H1 (cell line): Measurements from ENCODE around the gene RALGDS. TPM values are rescaled to one million over a fixed set of nuclear protein-coding genes. Genes with fewer than 3 reads are reported as not detected.

Experiments used
- CTCF ChIA-PET: fragments of 300-600 bp; sonication (Branson Sonifier 250); formaldehyde crosslinking; loops from one replicate; lab custom pipeline; 2021; ENCODE audit not compliant: partially characterized antibody; lab: Charles Lee
- POLR2A ChIA-PET: fragments of 300-600 bp; sonication (Branson Sonifier 250); formaldehyde crosslinking; loops from one replicate; lab custom pipeline; 2021; ENCODE audit warnings: inconsistent platforms; ENCODE audit not compliant: partially characterized antibody; lab: Charles Lee
- DNase-seq, 2 experiments: peaks; one replicate each; pipeline versions ENCODE4 v3.0.0 to v3.0.0-alpha.2; 2010 to 2022; ENCODE audit warnings: low spot score in 2 of 2, low read depth in 1 of 2, mixed read lengths in 1 of 2
- FAIRE-seq: peaks from 2 replicates; lab custom pipeline; 2011; peaks lifted over from hg19 to GRCh38; lab: Jason Lieb, UNC
- H2AFZ ChIP-seq: 2 replicates; pipeline ENCODE4 v1.8.1; 2012; ENCODE audit warnings: low read length, inconsistent platforms
- H2AK5ac ChIP-seq: 2 replicates; pipeline ENCODE4 v1.6.1; 2013; ENCODE audit warnings: low read depth, low read length
- H2BK120ac ChIP-seq: replicated peaks from 2 replicates; pipeline ENCODE3; 2013; ENCODE audit warnings: low read depth, low read length, inconsistent platforms
- H2BK12ac ChIP-seq: 2 replicates; pipeline ENCODE4 v1.6.1; 2013; ENCODE audit warnings: low read depth, low read length
- H2BK15ac ChIP-seq: 2 replicates; pipeline ENCODE4 v1.6.1; 2013; ENCODE audit warnings: low read length
- H2BK20ac ChIP-seq: 2 replicates; pipeline ENCODE4 v1.6.1; 2013; ENCODE audit warnings: low read length
- H2BK5ac ChIP-seq: 2 replicates; pipeline ENCODE4 v1.6.1; 2013; ENCODE audit warnings: low read depth, low read length
- H3K14ac ChIP-seq: 2 replicates; pipeline ENCODE4 v1.6.1; 2013; ENCODE audit warnings: inconsistent platforms; ENCODE audit not compliant: insufficient read length
- H3K18ac ChIP-seq: 2 replicates; pipeline ENCODE4 v1.6.1; 2013; ENCODE audit warnings: low read length; ENCODE audit errors: extremely low read depth
- H3K23ac ChIP-seq: 2 replicates; pipeline ENCODE4 v1.6.1; 2013; ENCODE audit warnings: inconsistent platforms; ENCODE audit not compliant: insufficient read length
- H3K23me2 ChIP-seq: 2 replicates; pipeline ENCODE4 v1.6.1; 2013; ENCODE audit warnings: low read depth, low read length
- H3K27ac ChIP-seq: 2 replicates; pipeline ENCODE4 v1.6.1; 2011; ENCODE audit warnings: low read depth, low read length, inconsistent platforms
- H3K27me3 ChIP-seq, 4 experiments: replicated peaks in 1 of 4; 1 replicate in 1 of 4; 2 replicates in 3 of 4; pipeline versions ENCODE4 v1.6.1 to v1.8.1; 2011 to 2013; ENCODE audit warnings: low read length in 3 of 4, mild to moderate bottlenecking in 3 of 4, inconsistent platforms in 2 of 4, mixed read lengths in 2 of 4, moderate library complexity in 1 of 4; ENCODE audit not compliant: control insufficient read depth in 3 of 4, insufficient read depth in 3 of 4; ENCODE audit errors: extremely low read depth in 1 of 4
- H3K36me3 ChIP-seq, 4 experiments: 2 replicates each; pipeline versions ENCODE4 v1.6.1 to v1.8.1; 2011 to 2013; ENCODE audit warnings: mild to moderate bottlenecking in 4 of 4, low read length in 3 of 4, moderate library complexity in 2 of 4, control low read depth in 1 of 4, inconsistent platforms in 1 of 4; ENCODE audit not compliant: insufficient read depth in 4 of 4, control insufficient read depth in 2 of 4
- H3K4ac ChIP-seq: replicated peaks from 2 replicates; pipeline ENCODE3; 2013; ENCODE audit warnings: low read length, low read depth, mixed read lengths, inconsistent platforms; ENCODE audit not compliant: insufficient read length
- H3K4me1 ChIP-seq, 4 experiments: replicated peaks in 1 of 4; 1 replicate in 1 of 4; 2 replicates in 3 of 4; pipeline versions ENCODE4 v1.6.1 to v1.8.1; 2011 to 2013; ENCODE audit warnings: low read length in 3 of 4, inconsistent platforms in 2 of 4, mixed read lengths in 1 of 4; ENCODE audit not compliant: insufficient read depth in 4 of 4, control insufficient read depth in 3 of 4
- H3K4me2 ChIP-seq, 2 experiments: 2 replicates each; pipeline versions ENCODE4 v1.6.1 to v1.8.1; 2011 to 2013; ENCODE audit warnings: low read depth in 2 of 2, low read length in 2 of 2, control low read depth in 1 of 2, inconsistent platforms in 1 of 2, mild to moderate bottlenecking in 1 of 2; ENCODE audit not compliant: insufficient read depth in 1 of 2
- H3K4me3 ChIP-seq, 4 experiments: fragments of 200-600, 300-600 bp in 1 of 4; sonication (generic), shearing (Covaris generic), sonication (Bioruptor Twin) in 1 of 4; 2 replicates each; pipeline versions ENCODE4 v1.5.1 to v1.8.1; 2011 to 2016; ENCODE audit warnings: low read length in 4 of 4, low read depth in 3 of 4, control low read depth in 2 of 4, inconsistent platforms in 2 of 4, mild to moderate bottlenecking in 2 of 4, mixed read lengths in 1 of 4, moderate library complexity in 1 of 4; ENCODE audit not compliant: insufficient read depth in 2 of 4; ENCODE audit errors: extremely low read depth in 1 of 4
- H3K56ac ChIP-seq: replicated peaks from 2 replicates; pipeline ENCODE3; 2013; ENCODE audit warnings: low read depth, mild to moderate bottlenecking, mixed read lengths, low read length, inconsistent platforms; ENCODE audit not compliant: insufficient read length
- H3K79me1 ChIP-seq: 2 replicates; pipeline ENCODE4 v1.6.1; 2013; ENCODE audit warnings: low read depth, low read length, control low read depth
- H3K79me2 ChIP-seq, 2 experiments: 2 replicates each; pipeline versions ENCODE4 v1.6.1 to v1.8.1; 2012 to 2013; ENCODE audit warnings: low read length in 2 of 2, mild to moderate bottlenecking in 2 of 2, inconsistent platforms in 1 of 2; ENCODE audit not compliant: insufficient read depth in 2 of 2, control insufficient read depth in 1 of 2
- H3K9ac ChIP-seq, 4 experiments: replicated peaks in 1 of 4; 1 replicate in 1 of 4; 2 replicates in 3 of 4; pipeline versions ENCODE4 v1.6.1 to v1.8.1; 2011 to 2013; ENCODE audit warnings: low read depth in 3 of 4, low read length in 3 of 4, control low read depth in 2 of 4, mild to moderate bottlenecking in 2 of 4, moderate library complexity in 2 of 4, inconsistent platforms in 1 of 4; ENCODE audit errors: extremely low read depth in 1 of 4
- H3K9me3 ChIP-seq, 2 experiments: 2 replicates each; pipeline versions ENCODE4 v1.6.1 to v1.8.1; 2012 to 2013; ENCODE audit warnings: mild to moderate bottlenecking in 2 of 2, moderate library complexity in 2 of 2, control low read depth in 1 of 2, inconsistent platforms in 1 of 2, low read depth in 1 of 2, low read length in 1 of 2, mixed read lengths in 1 of 2; ENCODE audit not compliant: insufficient read depth in 2 of 2
- H4K20me1 ChIP-seq, 2 experiments: replicated peaks in 1 of 2; 2 replicates each; pipeline versions ENCODE3 to v1.8.1; 2011 to 2013; ENCODE audit warnings: inconsistent platforms in 2 of 2, low read length in 2 of 2, mild to moderate bottlenecking in 1 of 2; ENCODE audit not compliant: insufficient read depth in 2 of 2, control insufficient read depth in 1 of 2
- H4K5ac ChIP-seq: 2 replicates; pipeline ENCODE4 v1.6.1; 2013; ENCODE audit warnings: low read length, low read depth, mixed read lengths, inconsistent platforms; ENCODE audit not compliant: insufficient read length
- H4K8ac ChIP-seq: 2 replicates; pipeline ENCODE4 v1.8.0; 2013; ENCODE audit warnings: mild to moderate bottlenecking, moderate library complexity, low read length, inconsistent platforms; ENCODE audit not compliant: insufficient read depth; ENCODE audit errors: extremely low read depth
- H4K91ac ChIP-seq: replicated peaks from 2 replicates; pipeline ENCODE3; 2013; ENCODE audit warnings: low read length, mixed read lengths, inconsistent platforms; ENCODE audit not compliant: insufficient read length
- ATF2 ChIP-seq: IDR thresholded peaks from 2 replicates; pipeline ENCODE4 v1.6.1; 2012; ENCODE audit warnings: low read length, inconsistent platforms
- BACH1 ChIP-seq: IDR thresholded peaks from 2 replicates; pipeline ENCODE4 v1.6.1; 2012; ENCODE audit warnings: low read length, improper control_type of control experiment
- BCL11A ChIP-seq, 2 experiments: IDR thresholded peaks; one replicate each; pipeline ENCODE4 v1.6.1; 2011; ENCODE audit warnings: low read depth in 2 of 2, low read length in 2 of 2, mild to moderate bottlenecking in 2 of 2
- EP300 ChIP-seq, 2 experiments: IDR thresholded peaks; 1 replicate in 1 of 2; 2 replicates in 1 of 2; pipeline ENCODE4 v1.6.1; 2011 to 2012; ENCODE audit warnings: low read depth in 2 of 2, low read length in 2 of 2, mild to moderate bottlenecking in 2 of 2, borderline replicate concordance in 1 of 2, inconsistent platforms in 1 of 2, moderate library complexity in 1 of 2
- EZH2 ChIP-seq: fragments of 200-600 bp; sonication (generic); IDR thresholded peaks from 2 replicates; pipeline ENCODE4 v1.7.1; 2012; ENCODE audit warnings: low read depth, mild to moderate bottlenecking, moderate library complexity, low read length, inconsistent platforms; ENCODE audit not compliant: severe bottlenecking
- HDAC6 ChIP-seq: IDR thresholded peaks from one replicate; pipeline ENCODE4 v1.7.1; 2012; ENCODE audit warnings: low read depth, mild to moderate bottlenecking, inconsistent platforms, low read length, moderate library complexity
- KDM4A ChIP-seq: IDR thresholded peaks from one replicate; pipeline ENCODE4 v1.7.1; 2012; ENCODE audit warnings: low read depth, mild to moderate bottlenecking, moderate library complexity, low read length, inconsistent platforms; ENCODE audit not compliant: severe bottlenecking
- KDM5A ChIP-seq: fragments of 200-600 bp; IDR thresholded peaks from 2 replicates; pipeline ENCODE4 v1.7.1; 2012; ENCODE audit warnings: mild to moderate bottlenecking, low read length, inconsistent platforms, mixed read lengths
- SUZ12 ChIP-seq: fragments of 200-600 bp; sonication (generic); IDR thresholded peaks from 2 replicates; pipeline ENCODE4 v1.6.1; 2012; ENCODE audit warnings: mild to moderate bottlenecking, inconsistent platforms, low read length, moderate library complexity, mixed read lengths
- TAF1 ChIP-seq: IDR thresholded peaks from 2 replicates; pipeline ENCODE4 v1.6.1; 2011; ENCODE audit warnings: mild to moderate bottlenecking, low read depth, low read length
- WGBS, 2 experiments: shearing (Covaris generic) in 1 of 2; methylation state at CpG; one replicate each; pipeline versions ENCODE4 v1.1.6 to v1.1.7; 2013 to 2015; ENCODE audit warnings: low lambda C conversion rate in 2 of 2, mixed read lengths in 2 of 2, inconsistent platforms in 1 of 2, low coverage in 1 of 2, missing lambda C conversion rate in 1 of 2; ENCODE audit not compliant: insufficient replicate concordance in 2 of 2, insufficient coverage in 1 of 2, insufficient read length in 1 of 2; ENCODE audit errors: extremely low coverage in 1 of 2, missing lambda C conversion rate in 1 of 2; 5-methylcytosine and 5-hydroxymethylcytosine counted together
- polyA plus RNA-seq, 7 experiments: library from polyadenylated mRNA; depleted of rRNA in 3 of 7; stranded (reverse) in 5 of 7; unstranded in 2 of 7; fragments of >200 nt in 5 of 7; fragments of 200-250 nt in 2 of 7; gene quantifications; 1 replicate in 5 of 7; 2 replicates in 1 of 7; 4 replicates in 1 of 7; pipeline versions ENCODE4 v1.2.1 to v1.2.3, GENCODE V29; 2011 to 2013; ENCODE audit warnings: missing spikeins in 2 of 7, mixed read lengths in 2 of 7
- total RNA-seq: library from RNA; stranded (reverse); fragmentation: NEBNext Ultra II Directional; extraction: Animal tissue kit (Norgen Biotek cat#: 25700); gene quantifications from 2 replicates; pipeline ENCODE4 v1.2.1, GENCODE V29; 2021

RALGDS gene
- total and polyA plus RNA-seq, 2 of the 8 experiments (the other 6 are each of a cell fraction or from before 2014, with no cell fraction given): 14.5 to 25.5 TPM

- WGBS, 2 experiments: 3% methylated on average over 43 of the region's 56 CpGs; no CpG with 5 or more reads in 1 of the 2 experiments
- peak within 1 kb of the TSS; percentile 60 to 83 for H3K4me2 ChIP-seq
- H2BK120ac ChIP-seq: no peak within 1 kb of the TSS
- H3K79me1 ChIP-seq: no peaks in the 10 kb centered on the region
- no peak within 1 kb of the TSS for H3K23ac ChIP-seq
- peak within 1 kb of the TSS; percentile 69 for H3K56ac ChIP-seq
- H3K36me3 ChIP-seq: no peaks in the 10 kb centered on the region
- peaks cover 7% of the 10 kb centered on the region; the same call in 1 of the 2 replicates for H3K23me2 ChIP-seq
- H3K79me2 ChIP-seq: no peaks in the 10 kb centered on the region
- H4K5ac ChIP-seq: no peak within 1 kb of the TSS
- H3K14ac ChIP-seq: no peak within 1 kb of the TSS
- DNase-seq (peak in 1 of 2 experiments; percentile 90), FAIRE-seq (no peak)
- H3K27me3 ChIP-seq: peaks cover 2 to 25% (median 16%) of the 10 kb centered on the region in 4 experiments
- H3K9me3 ChIP-seq: no peaks in the 10 kb centered on the region
- no peak within 1 kb of the TSS for H2BK15ac ChIP-seq
- H3K18ac ChIP-seq: no peak within 1 kb of the TSS; the same call in none of the 2 replicates
- POLR2A ChIA-PET: interaction anchor here (0.7 to 0.8 kb wide), 2 partner anchors 14 to 50 kb away, joined by 3 to 4 read pairs; no protein-coding TSS in a partner anchor
- no peak within 1 kb of the TSS for H3K27ac ChIP-seq
- peak within 1 kb of the TSS; percentile 30 for H4K91ac ChIP-seq
- no peak within 1 kb of the TSS for H2BK20ac ChIP-seq
- H4K20me1 ChIP-seq: peaks cover 0 to 8% of the 10 kb centered on the region in 2 experiments
- H3K4ac ChIP-seq: no peak within 1 kb of the TSS
- H2AFZ ChIP-seq: peak within 1 kb of the TSS; percentile 54; the same call in 1 of the 2 replicates
- no peak within 1 kb of the TSS for H3K9ac ChIP-seq
- no peak within 1 kb of the TSS for H2BK12ac ChIP-seq
- H4K8ac ChIP-seq: peak within 1 kb of the TSS; percentile 74
- H3K4me1 ChIP-seq: peaks cover 0 to 3% (median 0%) of the 10 kb centered on the region in 4 experiments; a peak in 2 of 7 replicates
- CTCF ChIA-PET: interaction anchor here (0.8 to 1.4 kb wide), 3 partner anchors 8 to 176 kb away, joined by 3 to 8 read pairs (median 4); no protein-coding TSS in a partner anchor
- H2AK5ac ChIP-seq: no peak within 1 kb of the TSS; the same call in 1 of the 2 replicates
- H3K4me3 ChIP-seq: peak within 1 kb of the TSS; percentile 42 to 75 (median 54)
- H2BK5ac ChIP-seq: no peak within 1 kb of the TSS
- no peak for TF ChIP-seq EP300 (IDR thresholded peaks at IDR 0.05; ENCODE audit: borderline replicate concordance in 1 of 2, low read depth in 2 of 2, low read length in 2 of 2)
- TF ChIP-seq BCL11A (IDR thresholded peaks at IDR 0.05; ENCODE audit: low read depth in 2 of 2, low read length in 2 of 2): no peak
- no peak for TF ChIP-seq KDM5A
- TF ChIP-seq BACH1: no peak
- TF ChIP-seq KDM4A: peak; percentile 76
- no peak for TF ChIP-seq ATF2
- TF ChIP-seq HDAC6: no peak
- no peak; the same call in 1 of the 2 replicates for TF ChIP-seq SUZ12
- TF ChIP-seq TAF1: peak; percentile 50; the same call in 1 of the 2 replicates
- peak; percentile 41 for TF ChIP-seq EZH2
Observed at GRCh38 chr9:133163504-133164172, 42.6 kb upstream of the RALGDS start, which contains the start of gene GBGT1. GBGT1 (minus strand) TSS chr9:133163914; CDS start chr9:133162412, 1,502 bp downstream.
